GM23338 (cell line): ENCODE measurements around the gene NDUFA13. TPM values are rescaled to one million over a fixed set of nuclear protein-coding genes. Genes with fewer than 3 reads are reported as not detected.

ENCODE experiments used
- ATAC-seq: fragments of 200-7000 bp; cut with Tn5 transposase; 3 replicates; pipeline ENCODE4 v1.9.1; 2020
- DNase-seq: peaks from one replicate; pipeline ENCODE4 v3.0.0-alpha.2; 2015; ENCODE audit warnings: low spot score
- H2AFZ ChIP-seq: fragments of 200-600 bp; sonication (generic); 2 replicates; pipeline ENCODE4 v1.8.0; 2016; ENCODE audit warnings: antibody characterized with exemption, mild to moderate bottlenecking, moderate library complexity
- H3F3A ChIP-seq: fragments of 200-600 bp; sonication (generic); replicated peaks from 2 replicates; pipeline ENCODE4 v1.8.0; 2017; ENCODE audit warnings: antibody characterized with exemption, mixed run types, low read depth
- H3K27ac ChIP-seq: fragments of 200-600 bp; sonication (generic); 2 replicates; pipeline ENCODE4 v1.6.1; 2016; ENCODE audit warnings: low read depth
- H3K27me3 ChIP-seq: fragments of 200-600 bp; sonication (generic); 2 replicates; pipeline ENCODE4 v1.8.0; 2016; ENCODE audit warnings: mild to moderate bottlenecking, mixed run types, moderate library complexity; ENCODE audit not compliant: insufficient read depth
- H3K36me3 ChIP-seq: fragments of 200-600 bp; sonication (generic); 2 replicates; pipeline ENCODE4 v1.8.0; 2016; ENCODE audit warnings: mild to moderate bottlenecking; ENCODE audit not compliant: insufficient read depth
- H3K4me1 ChIP-seq: fragments of 200-600 bp; sonication (generic); 2 replicates; pipeline ENCODE4 v1.8.0; 2016; ENCODE audit warnings: mild to moderate bottlenecking, moderate library complexity; ENCODE audit not compliant: insufficient read depth
- H3K4me2 ChIP-seq: fragments of 200-600 bp; sonication (generic); 2 replicates; pipeline ENCODE4 v1.7.1; 2017; ENCODE audit warnings: mixed run types
- H3K4me3 ChIP-seq: fragments of 200-600 bp; sonication (generic); 2 replicates; pipeline ENCODE4 v1.6.1; 2016; ENCODE audit warnings: mixed run types
- H3K79me2 ChIP-seq: fragments of 200-600 bp; sonication (generic); replicated peaks from 2 replicates; pipeline ENCODE4 v1.8.0; 2017; ENCODE audit warnings: mild to moderate bottlenecking; ENCODE audit not compliant: insufficient read depth
- H3K9me2 ChIP-seq: fragments of 200-600 bp; sonication (generic); 2 replicates; pipeline ENCODE4 v1.8.0; 2017; ENCODE audit not compliant: insufficient read depth
- H4K20me1 ChIP-seq: fragments of 200-600 bp; sonication (generic); replicated peaks from 2 replicates; pipeline ENCODE4 v1.8.0; 2017; ENCODE audit warnings: mild to moderate bottlenecking; ENCODE audit not compliant: insufficient read depth
- H3K27ac Mint-ChIP-seq: 2 replicates; pipeline ENCODE4 v1.8.0; 2020; ENCODE audit warnings: inconsistent platforms, mild to moderate bottlenecking, moderate library complexity, mixed read lengths
- H3K27me3 Mint-ChIP-seq: 3 replicates; pipeline ENCODE4 v1.8.0; 2022; ENCODE audit warnings: low read depth, mild to moderate bottlenecking, moderate library complexity, mixed read lengths, inconsistent platforms; ENCODE audit not compliant: insufficient read depth, poor library complexity
- H3K36me3 Mint-ChIP-seq: 3 replicates; pipeline ENCODE4 v1.8.0; 2021; ENCODE audit warnings: low read depth, mild to moderate bottlenecking, inconsistent platforms, moderate library complexity, mixed read lengths
- H3K4me1 Mint-ChIP-seq: 3 replicates; pipeline ENCODE4 v1.8.0; 2020; ENCODE audit warnings: mild to moderate bottlenecking, inconsistent platforms, mixed read lengths
- H3K4me3 Mint-ChIP-seq: 3 replicates; pipeline ENCODE4 v1.8.0; 2021; ENCODE audit warnings: moderate library complexity, mild to moderate bottlenecking, inconsistent platforms, mixed read lengths
- H3K9me3 Mint-ChIP-seq: 3 replicates; pipeline ENCODE4 v1.8.0; 2020; ENCODE audit warnings: moderate library complexity, mild to moderate bottlenecking, inconsistent platforms, mixed read lengths
- CREB1 ChIP-seq: fragments of 250-450 bp; sonication (Bioruptor Pico); IDR thresholded peaks from 2 replicates; pipeline ENCODE4 v1.5.0; 2020; ENCODE audit warnings: low read depth, mild to moderate bottlenecking, moderate library complexity
- CTCF ChIP-seq, 2 experiments: fragments of 200-600 bp in 1 of 2; sonication (generic) in 1 of 2; conservative IDR thresholded peaks; 2 replicates each; pipeline versions ENCODE4 v1.5.1 to v1.6.1; 2016 to 2017; ENCODE audit warnings: antibody characterized with exemption in 2 of 2, low read depth in 2 of 2, mild to moderate bottlenecking in 2 of 2, moderate library complexity in 1 of 2
- ETS1 ChIP-seq: IDR thresholded peaks from 2 replicates; pipeline ENCODE4 v1.6.1; 2016; ENCODE audit warnings: antibody characterized with exemption
- EZH2 ChIP-seq: fragments of 200-600 bp; sonication (generic); IDR thresholded peaks from one replicate; pipeline ENCODE4 v1.8.0; 2017; ENCODE audit warnings: antibody characterized with exemption, mild to moderate bottlenecking, low read depth; ENCODE audit not compliant: unreplicated experiment
- EZH2phosphoT487 ChIP-seq: fragments of 200-600 bp; sonication (generic); IDR thresholded peaks from one replicate; pipeline ENCODE4 v1.8.1; 2018; ENCODE audit warnings: antibody characterized with exemption; ENCODE audit not compliant: unreplicated experiment
- JUNB ChIP-seq: IDR thresholded peaks from one replicate; pipeline ENCODE4 v1.6.1; 2016; ENCODE audit warnings: antibody characterized with exemption; ENCODE audit not compliant: unreplicated experiment
- NANOG ChIP-seq: IDR thresholded peaks from 2 replicates; pipeline ENCODE4 v1.6.1; 2016; ENCODE audit warnings: antibody characterized with exemption, borderline replicate concordance
- POLR2AphosphoS5 ChIP-seq: IDR thresholded peaks from 2 replicates; pipeline ENCODE4 v1.6.1; 2016; ENCODE audit warnings: antibody characterized with exemption, low read depth
- REST ChIP-seq: IDR thresholded peaks from one replicate; pipeline ENCODE4 v1.6.1; 2018; ENCODE audit warnings: antibody characterized with exemption; ENCODE audit not compliant: unreplicated experiment
- STAT1 ChIP-seq: IDR thresholded peaks from one replicate; pipeline ENCODE4 v1.6.1; 2016; ENCODE audit warnings: antibody characterized with exemption; ENCODE audit not compliant: unreplicated experiment
- ZNF114 ChIP-seq: fragments of 250-450 bp; sonication (Bioruptor Pico); IDR thresholded peaks from 2 replicates; pipeline ENCODE4 v1.5.0; 2020; ENCODE audit warnings: mild to moderate bottlenecking, moderate library complexity
- ZNF331 ChIP-seq: fragments of 250-450 bp; sonication (Bioruptor Pico); IDR thresholded peaks from 2 replicates; pipeline ENCODE4 v1.5.0; 2020; ENCODE audit warnings: low read depth, mild to moderate bottlenecking, moderate library complexity
- ZNF462 ChIP-seq: fragments of 250-450 bp; sonication (Bioruptor Pico); IDR thresholded peaks from 2 replicates; pipeline ENCODE4 v1.5.0; 2020; ENCODE audit warnings: mild to moderate bottlenecking, moderate library complexity
- polyA plus RNA-seq: library from polyadenylated mRNA; unstranded; fragments of >200 nt; fragmentation: Nextera tagmentation; extraction: Ambion mirVana; gene quantifications from 2 replicates; pipeline ENCODE4 v1.2.1, GENCODE V29; 2016
- total RNA-seq: library from RNA; depleted of rRNA; stranded (reverse); fragments of >200 nt; shearing (Covaris generic); gene quantifications from 2 replicates; pipeline ENCODE4 v1.2.3, GENCODE V29; 2014

NDUFA13 gene
- total and polyA plus RNA-seq, 2 experiments from 2014 or later: 143 to 598 TPM

GRCh38 chr19:19544257-19544953, 28.4 kb downstream of the NDUFA13 start:
- no peak for DNase-seq
- H3K4me1 Mint-ChIP-seq: peaks cover 5% of the 10 kb centered on the region; the same call in 2 of the 3 replicates
- Histone ChIP-seq H3K4me1 (no peaks in the 10 kb centered on the region), H3K27ac (no peak overlapping the region), H4K20me1 (no peaks in the 10 kb centered on the region), H3K4me2 (no peak overlapping the region), H3K4me3 (no peak overlapping the region), H3F3A (0 out of 2 replicates have a peak, but pooled peaks cover 3% of the 10 kb centered on the region), H3K79me2 (no peaks in the 10 kb centered on the region), H3K27me3 (peaks cover 12% of the 10 kb centered on the region), H3K9me2 (no peaks in the 10 kb centered on the region), H3K36me3 (no peaks in the 10 kb centered on the region), H2AFZ (no peak overlapping the region)
- H3K4me3 Mint-ChIP-seq: no peak overlapping the region
- no peaks in the 10 kb centered on the region; the same call in 2 of the 3 replicates for H3K36me3 Mint-ChIP-seq
- no peak for ATAC-seq
- peaks cover 11% of the 10 kb centered on the region for H3K27me3 Mint-ChIP-seq
- H3K27ac Mint-ChIP-seq: no peak overlapping the region
- no peaks in the 10 kb centered on the region; the same call in 2 of the 3 replicates for H3K9me3 Mint-ChIP-seq
- TF ChIP-seq NANOG (no peak), EZH2phosphoT487 (no peak), JUNB (no peak), POLR2AphosphoS5 (no peak), CREB1 (CRISPR knock-in tag) (no peak), EZH2 (no peak), STAT1 (no peak), ZNF114 (CRISPR knock-in tag) (no peak), ETS1 (no peak), REST (no peak), ZNF331 (CRISPR knock-in tag) (no peak), ZNF462 (CRISPR knock-in tag) (no peak), CTCF (conservative IDR thresholded peaks at IDR 0.05; ENCODE audit: low read depth in 2 of 2) (no peak)
